ENCODE data around the gene SRCIN1.

SRCIN1 gene

DNA sequence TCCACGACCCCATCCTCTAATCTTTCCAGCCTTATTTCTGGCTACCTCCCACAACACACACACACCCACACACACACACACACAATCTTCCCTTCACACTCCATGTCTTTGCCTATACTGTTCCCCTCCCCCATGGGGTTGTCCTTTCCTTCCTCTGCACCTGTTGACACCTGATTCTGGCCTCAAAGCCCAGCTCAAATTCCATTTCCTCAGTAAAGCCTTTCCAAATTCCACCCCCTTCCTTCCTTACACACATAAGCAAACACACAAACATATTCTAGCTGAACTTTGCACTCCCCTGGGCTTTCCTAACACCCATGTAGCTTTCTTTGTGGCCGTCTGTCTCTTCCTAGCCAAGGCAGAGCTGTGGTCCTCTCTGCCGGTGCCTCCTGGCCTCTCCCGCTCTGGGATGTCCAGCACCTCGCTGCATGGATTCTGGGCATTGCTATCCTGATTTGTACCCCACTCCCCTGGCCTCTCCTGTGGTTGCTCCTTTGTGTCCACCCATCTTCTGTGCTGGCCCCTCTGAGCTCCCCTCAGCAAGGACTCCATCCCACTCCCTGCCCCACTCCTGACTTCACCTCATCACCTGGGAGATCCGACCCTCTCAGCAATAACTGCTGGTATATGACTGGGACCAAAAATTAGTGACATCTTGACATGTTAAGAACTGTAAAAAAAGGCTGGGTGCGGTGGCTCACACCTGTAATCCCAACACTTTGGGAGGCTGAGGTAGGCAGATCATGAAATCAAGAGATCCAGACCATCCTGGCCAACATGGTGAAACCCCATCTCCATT lies 8.4 kb upstream of the SRCIN1 start:
- no peak for DNase-seq

DNA sequence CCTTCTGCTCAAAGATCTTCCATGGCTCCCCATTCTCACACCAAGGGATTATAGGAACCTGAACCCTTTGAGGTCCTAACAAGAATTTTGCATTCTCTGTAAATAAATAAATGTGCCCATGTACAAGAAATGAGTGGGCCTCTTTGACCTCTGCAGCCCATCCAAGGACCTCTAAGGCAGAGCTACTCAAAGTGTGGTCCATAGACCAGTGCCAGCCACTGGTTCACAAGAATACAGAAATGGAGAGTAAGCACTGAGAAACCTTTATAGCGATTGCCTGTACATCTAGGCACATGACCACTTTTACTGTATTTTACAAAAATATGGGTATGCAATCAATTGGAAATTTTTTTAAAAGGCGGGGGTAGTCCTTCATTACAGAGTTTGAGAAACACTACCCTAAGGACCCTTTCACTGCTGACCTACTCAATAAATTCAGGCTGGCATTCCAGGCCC lies 7.8 kb upstream of the SRCIN1 start:
- no peak for DNase-seq

DNA sequence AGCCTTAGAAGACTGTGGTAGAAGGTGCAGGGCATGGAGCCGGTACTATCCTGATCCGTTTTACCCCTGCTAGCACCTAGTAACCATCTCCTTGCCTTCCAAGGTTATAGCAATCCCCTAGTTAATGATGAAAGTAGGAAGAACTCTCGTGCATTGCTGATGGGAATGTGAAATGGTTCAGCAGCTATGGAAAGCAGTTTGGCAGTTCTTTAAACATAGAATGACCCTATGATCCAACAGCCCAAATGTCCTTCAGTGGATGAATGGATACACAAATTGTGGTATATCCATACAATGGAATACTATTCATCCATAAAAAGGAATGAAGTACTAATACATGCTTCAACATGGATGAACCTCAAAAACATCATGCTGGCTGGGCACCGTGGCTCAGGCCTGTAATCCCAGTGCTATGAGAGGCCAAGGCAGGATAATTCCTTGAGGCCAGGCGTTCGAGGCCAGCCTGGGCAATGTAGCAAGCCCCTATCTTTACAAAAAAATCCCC lies 6.2 kb upstream of the SRCIN1 start:
- no peak for DNase-seq

DNA sequence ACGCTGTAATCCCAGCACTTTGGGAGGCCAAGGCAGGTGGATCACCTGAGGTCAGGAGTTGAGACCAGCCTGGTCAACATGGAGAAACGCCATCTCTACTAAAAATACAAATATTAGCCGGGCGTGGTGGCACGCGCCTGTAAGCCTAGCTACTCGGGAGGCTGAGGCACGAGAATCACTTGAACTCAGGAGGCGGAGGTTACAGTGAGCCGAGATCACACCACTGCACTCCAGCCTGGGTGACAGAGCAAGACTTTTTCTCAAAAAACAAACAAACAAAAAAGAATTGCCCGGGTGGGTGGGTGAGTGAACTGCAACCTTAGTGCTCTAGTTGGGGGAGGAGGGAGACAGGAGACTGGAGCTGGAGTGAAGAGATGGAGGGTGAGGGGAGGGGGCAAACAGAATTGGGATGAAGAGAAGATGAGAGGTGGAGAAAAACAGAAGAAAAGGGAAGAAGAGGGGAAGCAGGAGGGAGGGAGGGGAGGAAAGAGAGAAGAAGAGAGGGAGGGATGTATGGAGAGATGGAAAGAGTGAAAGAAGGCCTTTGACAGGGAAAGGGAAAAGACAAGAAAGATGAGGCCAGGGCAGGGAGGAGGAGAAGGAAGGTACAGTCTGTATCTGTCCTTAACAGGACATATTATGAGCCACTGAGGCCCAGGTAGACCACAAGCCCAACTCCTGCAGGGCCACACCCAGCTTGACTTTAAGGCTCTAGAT lies 5.5 kb upstream of the SRCIN1 start:
- DNase-seq = no peak

DNA sequence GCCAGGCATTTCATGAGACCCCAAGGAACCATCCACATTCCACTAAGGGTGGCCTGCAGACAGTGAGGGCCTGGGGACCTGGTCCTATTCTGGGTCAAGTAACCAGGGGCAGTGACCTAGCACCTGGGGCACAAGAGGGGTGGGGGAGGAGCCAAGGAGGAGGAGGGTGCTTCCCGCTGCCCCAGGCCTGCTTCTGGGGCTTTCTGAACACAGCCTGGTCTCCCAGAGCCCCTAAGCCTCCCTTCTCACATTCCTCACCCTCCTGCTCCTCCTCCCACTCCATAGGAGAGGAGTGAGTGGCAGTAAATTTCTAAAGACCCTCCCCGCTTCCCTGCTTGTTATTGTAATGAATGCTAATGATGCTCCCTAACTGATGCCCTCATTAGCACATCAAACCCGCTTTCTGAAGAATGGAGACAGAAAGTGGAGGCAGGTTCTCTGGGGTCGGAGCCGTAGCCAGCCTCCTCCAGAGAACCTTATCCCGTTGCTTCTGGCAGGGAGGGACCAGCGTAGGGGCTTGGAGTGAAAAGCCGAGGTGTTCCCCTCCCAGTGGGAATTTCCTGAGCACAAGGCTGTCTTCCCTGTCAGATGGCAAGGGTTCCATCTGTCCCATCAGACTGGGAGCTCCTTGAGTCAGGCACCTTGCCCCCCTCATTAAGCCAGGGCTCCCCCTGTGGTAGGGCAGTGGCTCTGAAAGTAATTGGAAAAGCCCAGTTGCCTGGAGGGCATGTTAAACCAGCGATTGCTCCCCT lies 3.7 kb upstream of the SRCIN1 start:
- DNase-seq = no peak

DNA sequence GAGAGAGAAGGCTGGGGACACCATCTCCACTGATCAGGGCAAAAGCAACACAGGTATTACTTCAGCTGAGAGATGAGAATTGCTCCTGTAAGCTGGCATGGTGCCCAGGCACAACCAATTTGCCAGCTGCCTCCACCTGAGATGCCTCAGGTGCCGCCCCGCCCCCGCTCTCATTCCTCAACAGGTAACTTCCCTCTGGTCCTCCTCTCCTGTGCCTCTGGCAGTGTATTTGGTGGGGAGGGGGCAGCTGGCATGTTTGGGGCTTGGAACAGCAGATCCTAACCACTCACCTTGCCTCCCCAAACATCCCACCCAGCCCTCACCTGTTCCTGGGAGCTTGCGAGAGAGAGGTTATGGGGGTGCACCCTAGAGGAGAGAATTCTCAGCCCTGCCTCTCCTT lies 2.9 kb upstream of the SRCIN1 start:
- DNase-seq = no peak

DNA sequence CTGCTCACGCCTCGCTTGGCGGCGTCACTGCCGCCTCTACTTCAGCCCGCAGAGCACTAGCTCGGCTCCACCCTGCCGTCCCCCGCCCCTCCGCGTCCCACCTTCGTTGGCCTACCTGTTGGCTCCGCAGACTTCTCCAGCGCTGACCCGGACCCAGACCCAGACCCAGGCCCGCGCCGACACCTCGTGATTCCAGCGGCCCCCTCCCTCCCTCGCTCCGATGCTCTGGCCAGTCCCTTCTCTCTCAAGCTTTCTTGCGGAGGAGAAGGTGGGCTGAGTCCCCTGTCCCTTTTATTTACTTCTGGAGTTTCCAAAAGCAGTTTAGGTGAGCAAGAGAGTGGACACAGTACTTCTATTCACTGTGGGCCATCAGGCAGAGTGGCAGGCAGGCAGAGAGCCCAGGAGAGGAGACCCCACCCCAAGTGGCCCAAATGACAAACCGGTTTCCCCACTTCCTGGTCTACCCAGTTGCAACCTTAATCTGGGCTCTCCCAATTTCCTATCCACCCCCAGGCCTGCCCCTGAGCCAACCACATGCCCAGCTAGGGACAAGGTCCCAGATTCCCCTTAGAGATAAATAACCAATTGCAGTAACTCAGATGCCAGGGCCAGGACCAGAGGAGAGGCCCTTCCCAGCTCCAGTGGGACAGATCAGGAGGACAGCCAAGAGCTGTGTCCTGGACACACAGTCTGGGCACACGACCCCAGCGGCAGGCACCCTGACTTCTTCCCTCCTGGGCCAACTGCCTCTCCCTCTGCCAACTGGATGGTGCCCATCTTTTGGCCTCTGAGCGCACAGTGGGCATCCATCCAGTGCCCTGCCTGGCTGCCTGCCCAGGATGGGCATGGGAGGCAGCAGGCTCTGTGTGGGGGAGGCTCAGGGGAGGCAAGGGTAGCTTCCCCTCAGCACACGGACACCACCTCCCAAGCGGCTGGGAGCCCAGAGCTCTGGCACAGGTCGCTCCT lies 1.2 kb upstream of the SRCIN1 start:
- no peak for DNase-seq

DNA sequence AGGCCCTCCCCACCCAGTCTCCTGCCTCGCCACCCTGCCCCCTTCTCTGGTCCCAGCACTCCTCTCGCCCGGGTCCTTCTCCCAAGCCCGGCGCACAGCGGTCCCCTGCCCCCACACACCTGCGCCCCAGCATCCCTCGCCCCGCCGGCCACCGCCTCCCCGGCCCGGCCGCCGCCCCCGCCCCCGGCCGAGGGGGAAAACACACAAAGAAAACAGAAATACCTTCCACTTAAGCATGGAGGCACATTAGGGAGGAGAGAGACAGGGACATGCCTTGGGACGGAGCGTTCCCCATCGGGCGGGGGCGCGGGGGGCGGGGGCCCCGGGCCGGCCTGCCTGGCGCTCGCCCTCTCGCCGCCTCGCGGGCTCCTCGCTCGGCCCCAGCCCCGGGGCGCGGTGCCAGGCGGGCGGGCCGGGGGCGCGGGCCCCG lies 326 bp downstream of the SRCIN1 start:
- DNase-seq = no peak

DNA sequence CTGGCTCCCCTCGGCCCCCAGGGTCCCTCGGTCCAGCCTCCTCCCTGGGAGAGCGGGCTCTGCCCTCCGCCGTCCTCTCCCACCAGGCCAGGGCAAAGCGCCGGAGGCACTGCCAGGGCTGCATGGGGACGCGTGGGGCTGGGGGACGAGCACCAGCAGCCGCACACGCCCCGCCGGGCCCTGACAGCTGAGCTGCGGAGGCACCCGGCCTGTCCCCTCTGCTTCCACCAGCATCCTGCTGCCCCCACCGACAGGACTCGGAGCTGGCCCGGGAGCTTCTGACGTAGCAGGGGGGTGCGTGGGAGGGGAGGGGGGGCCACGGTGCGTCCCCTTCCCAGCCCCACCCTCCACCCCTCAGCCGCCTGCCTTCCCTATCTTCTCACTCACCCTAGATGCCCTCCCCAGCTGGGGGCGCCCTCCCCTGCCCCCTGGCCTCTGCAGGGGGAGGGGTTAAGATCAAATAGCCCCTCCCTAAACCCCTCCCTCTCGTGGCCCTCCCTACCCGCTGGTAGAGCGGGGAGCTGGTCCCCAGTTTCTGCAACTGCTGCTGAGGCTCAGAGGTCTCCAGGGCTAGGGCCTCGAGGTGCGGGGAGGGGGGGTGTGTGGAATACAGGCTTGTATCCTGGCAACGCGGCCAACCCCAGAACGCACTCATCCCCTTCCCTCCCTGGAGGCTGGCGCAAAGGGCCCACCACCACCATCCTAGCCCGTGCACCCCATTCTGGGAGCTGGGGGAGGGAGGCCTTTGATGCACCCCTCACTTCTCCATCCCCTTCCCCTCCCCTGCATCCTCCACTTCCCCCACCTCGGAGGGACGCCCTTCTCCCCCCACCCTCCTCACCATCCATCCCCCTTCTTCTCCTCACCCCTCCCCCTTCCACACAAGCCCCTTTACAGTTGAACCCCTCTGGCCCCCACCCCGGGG lies 1.0 kb downstream of the SRCIN1 start:
- DNase-seq = peak; percentile 20

DNA sequence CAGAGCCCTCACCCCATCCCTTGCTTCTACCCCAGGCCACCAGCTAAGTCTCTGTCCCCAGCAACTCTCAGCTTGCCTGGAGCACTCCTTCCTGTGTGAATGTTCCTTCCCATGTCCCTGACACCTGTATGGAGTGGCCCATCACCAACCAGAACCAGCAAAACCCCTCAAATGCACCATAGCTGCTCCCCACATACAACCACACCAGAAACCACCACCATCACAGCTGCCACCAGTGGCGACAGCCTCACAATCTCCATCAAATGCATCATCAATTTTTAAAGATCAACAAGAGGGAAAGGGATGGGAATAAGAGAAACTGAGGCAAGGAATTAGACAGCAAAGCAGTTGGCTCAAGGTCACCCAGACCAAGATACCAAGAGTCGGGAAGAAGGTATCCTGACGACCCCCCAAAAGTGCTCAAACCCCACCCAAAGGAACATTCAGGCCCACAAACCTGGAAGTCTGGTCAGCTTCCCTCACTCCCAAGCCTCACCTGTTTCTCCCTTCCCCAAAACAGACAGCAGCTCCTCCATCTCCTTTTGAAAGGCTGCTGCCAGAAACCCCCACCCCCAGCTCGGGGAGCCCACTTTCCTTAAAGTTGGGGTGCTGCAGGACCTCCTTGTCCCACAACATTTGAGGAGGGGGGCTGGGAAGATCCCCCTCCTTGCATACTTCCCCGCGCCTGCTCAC lies 1.8 kb downstream of the SRCIN1 start:
- no peak for DNase-seq

DNA sequence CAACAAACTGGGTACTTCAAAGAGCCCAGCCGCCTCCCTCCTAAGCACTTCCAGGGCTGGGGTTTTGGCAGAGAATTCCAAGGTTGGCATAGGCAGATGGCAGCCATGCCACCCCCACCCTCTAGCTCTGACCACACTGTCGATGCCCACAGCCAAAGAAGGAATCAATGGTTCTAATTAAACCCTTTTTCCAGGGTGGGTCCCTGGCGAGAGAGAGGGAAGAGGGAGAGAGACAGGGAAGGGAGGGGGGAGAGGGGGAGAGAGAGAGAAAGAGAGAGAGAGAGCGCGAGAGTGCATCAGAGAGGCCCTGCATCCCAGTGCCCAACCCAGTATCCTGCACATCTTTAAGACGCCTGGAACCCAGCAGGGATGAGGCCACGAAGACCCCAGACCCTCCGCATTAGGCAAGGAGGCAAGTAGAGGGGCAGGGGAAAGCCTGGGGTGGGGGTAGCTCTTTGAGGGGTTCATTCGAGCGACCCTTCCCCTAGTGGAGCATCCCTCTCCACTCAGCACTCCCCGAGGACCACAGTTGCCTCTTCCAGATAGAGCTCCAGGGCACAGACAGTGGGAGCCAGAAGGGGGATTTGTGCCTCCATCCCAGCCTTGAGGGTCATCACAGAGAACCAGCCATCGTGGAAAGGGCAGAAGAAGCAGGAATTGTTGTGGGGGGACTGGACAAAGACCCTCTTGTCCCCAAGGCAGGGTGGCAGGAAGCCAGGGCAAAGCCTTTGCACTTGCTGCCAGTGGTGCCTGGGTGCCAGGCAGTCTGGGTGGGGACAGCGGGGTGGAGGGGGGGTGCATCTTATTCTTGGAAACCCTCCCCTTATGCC lies 2.6 kb downstream of the SRCIN1 start:
- DNase-seq = no peak

DNA sequence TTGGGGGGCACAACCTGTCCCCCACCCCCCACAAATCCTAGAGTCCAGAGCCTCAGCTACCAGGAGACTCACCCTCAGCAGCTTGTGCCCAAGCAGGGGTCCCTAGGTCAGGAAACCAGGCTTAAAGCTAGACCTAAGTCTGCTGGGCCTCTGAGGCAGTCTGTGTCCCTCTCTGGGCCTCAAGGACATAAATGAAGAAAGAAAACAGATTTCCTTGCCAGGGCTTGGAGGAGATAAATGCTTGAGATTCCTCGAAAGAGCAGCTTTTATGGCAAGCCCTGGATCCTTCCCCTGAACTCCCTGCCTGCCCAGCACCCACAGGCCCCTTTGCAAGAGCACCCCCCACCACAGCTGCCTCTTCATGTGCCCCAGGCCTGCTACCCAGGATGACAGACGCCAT lies 3.3 kb downstream of the SRCIN1 start:
- DNase-seq = no peak

DNA sequence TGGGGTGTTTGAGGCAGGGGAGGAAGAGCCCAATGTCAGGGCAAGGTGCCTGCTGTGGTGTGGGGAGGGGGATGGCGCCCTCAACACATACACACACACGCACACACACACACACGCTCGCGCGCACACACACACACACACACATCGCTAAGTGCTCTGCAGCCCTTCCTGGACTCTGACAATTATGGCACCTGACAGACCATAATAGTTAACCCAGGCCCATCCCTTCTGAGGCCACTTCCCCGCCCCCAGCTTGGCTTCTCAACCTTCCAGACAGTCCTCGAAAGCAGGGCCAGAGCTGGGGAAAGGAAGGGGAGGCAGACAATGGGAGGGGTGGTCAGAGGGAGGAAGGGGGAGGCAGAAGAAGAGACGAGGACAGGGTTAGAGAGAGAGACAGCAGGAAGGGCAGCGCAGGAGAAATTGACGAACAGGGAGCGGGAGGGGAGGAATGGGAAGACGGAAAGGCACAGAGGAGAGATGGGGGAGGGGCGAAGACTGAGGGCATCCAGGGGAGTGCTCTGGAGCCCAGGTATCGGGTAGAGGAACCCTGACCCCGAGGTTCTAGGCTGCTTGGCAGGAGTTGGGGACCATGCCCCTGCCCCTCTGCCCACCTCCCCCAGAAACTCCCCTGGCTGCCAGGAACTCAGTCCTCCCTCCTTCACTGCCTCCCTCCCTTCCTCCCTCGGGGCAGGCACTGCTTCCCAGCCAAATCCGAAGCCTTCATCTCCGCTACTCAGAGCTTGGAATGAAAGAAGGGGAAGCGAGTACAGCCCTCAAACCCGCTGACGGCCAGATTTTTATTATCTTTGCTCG lies 4.0 kb downstream of the SRCIN1 start:
- DNase-seq = no peak

DNA sequence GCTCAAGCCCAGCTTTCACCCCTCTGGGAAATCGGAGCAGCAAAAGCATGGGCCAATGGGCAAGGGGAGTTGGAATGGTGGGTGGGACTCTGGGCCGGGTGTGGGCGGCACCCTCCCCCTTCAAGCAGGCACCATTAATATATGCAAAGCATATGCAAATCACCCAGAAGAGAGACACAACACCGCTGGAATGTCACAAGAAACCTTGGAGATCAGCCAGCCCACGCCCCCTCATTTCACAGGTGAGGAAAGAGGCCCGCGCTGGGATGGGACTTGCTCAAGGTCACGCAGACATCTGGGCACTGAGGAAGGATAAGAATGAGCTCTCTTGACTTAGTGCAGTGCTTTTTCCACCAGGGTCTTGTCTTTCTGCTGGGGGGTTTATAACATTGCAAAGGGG lies 4.8 kb downstream of the SRCIN1 start:
- no peak for DNase-seq

DNA sequence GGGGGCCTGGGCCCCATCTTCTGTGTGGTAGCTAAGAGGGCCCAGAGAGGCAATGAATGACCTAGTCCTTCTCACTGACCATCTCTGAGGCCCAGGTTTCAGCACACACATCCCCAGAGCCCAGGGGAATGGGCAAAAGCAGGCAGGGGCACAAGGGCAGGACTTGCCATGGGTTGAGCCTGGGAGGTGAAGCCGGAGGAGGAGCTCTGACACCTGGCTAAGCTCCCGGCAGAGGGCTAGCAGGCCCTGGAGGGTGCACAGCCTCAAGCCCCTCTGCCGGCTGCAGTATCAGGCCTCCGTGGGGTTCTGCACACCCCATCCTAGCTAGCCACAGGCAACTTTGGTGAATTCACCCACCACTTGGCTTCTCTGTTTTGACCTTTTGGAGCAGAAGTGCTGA lies 5.3 kb downstream of the SRCIN1 start:
- no peak for DNase-seq

DNA sequence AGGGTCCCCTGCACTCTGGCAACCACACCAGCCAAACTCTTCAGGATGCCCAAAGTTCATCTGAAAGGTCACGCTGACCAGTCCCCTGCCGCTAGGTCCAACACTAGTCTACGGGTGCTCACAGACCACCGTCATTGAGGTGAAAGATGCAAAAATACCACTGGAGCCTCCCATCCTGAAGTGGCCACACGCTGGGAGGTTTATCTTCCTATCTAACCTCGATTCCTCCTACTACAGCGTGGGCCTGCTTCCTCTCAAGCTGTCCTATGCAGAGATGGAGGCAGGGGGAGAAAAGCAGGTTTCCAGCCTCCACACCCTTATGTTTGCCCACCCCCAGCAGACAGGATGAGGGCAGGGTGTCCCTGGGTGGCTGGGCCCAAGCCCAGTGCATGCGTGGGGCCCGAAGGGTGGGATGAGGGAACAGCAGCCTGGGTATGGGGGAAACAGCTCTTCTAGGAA lies 6.3 kb downstream of the SRCIN1 start:
- no peak for DNase-seq

DNA sequence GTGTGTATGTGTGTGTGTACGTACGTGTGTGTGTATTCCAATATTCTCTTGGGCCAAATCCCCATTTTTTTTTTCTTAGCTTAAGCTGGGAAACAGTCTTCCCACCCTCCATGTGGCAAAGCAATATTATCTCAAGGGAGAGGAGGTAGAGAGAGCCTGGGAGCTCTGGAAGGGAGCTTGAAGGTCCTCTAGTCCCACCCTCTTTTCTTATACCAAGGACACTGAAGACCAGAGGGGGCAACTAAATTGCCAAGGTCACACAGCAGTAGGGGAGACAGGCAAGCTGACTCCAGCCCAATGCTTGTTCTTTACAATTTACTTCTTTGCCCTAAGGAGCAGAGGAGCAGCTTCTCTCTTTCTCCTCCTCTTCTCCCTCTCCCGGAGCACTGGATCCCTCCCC lies 6.8 kb downstream of the SRCIN1 start:
- DNase-seq = no peak

DNA sequence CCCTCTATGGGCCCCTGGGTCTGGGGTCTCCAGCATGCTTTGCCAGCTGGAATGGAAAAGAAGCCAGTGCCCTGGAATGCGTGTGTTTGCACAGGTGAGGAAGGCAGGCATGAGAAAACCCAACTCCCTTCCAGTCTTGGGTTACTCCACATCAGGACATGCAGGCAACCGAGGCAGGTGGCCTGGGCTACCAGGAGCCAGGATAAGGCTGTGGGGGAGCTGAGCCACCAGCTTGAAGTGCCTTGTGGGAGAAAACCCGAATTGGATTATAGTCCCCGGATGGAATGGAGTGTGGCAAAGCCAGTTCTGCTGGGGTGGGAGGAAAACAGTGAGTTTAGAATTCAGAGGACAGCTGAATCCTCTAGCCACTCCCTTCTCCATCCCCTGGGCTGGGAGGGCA lies 7.2 kb downstream of the SRCIN1 start:
- DNase-seq = no peak

DNA sequence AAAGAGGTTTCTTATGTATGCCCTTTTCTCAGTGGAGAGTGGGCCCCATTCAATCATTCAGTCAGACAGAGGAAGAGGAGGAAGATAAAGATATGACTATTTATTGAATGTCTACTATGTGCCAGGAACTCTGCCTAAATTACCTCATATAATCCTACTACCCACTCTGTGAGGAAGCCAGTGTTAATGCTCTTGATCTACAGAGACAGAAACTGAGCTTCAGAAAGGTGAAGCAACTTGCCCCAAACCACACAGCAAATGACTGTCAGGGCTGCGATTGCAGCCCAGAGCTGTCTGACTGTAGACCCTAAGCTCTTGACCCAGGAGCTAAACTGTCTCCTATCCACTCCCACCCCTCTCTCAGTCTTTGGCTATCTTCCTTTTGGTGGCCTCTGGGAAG lies 8.4 kb downstream of the SRCIN1 start:
- DNase-seq = no peak

Data from stimulated activated CD4-positive, alpha-beta T cell treated with anti-CD3 and anti-CD28 coated beads, Interleukin-12 subunit alpha, Interleukin-12 subunit beta, amount 100 ng/mL, for 4 hours (primary cell).